WERI-Rb-1 (cell line): ENCODE data around the gene PHACTR4.
"Not testable (repeated sequence)": the region's sequence is repeated elsewhere in the genome, so short reads cannot be mapped to it uniquely, and the experiment has no call there.

Experiments
- DNase-seq: peaks from one replicate; pipeline ENCODE4 v3.0.0-alpha.2; 2020
- H3K27ac ChIP-seq: fragments of 250-450 bp; sonication (Bioruptor Pico); 2 replicates; pipeline ENCODE4 v1.5.1; 2020; ENCODE audit warnings: mild to moderate bottlenecking, moderate library complexity
- H3K27me3 ChIP-seq: fragments of 250-450 bp; sonication (Bioruptor Pico); 2 replicates; pipeline ENCODE4 v1.5.1; 2021; ENCODE audit warnings: mild to moderate bottlenecking, low read depth, moderate library complexity; ENCODE audit not compliant: insufficient read depth, severe bottlenecking
- H3K36me3 ChIP-seq: fragments of 250-450 bp; sonication (Bioruptor Pico); 2 replicates; pipeline ENCODE4 v1.5.1; 2020; ENCODE audit warnings: mild to moderate bottlenecking, moderate library complexity
- H3K4me3 ChIP-seq: 2 replicates; pipeline ENCODE4 v1.5.1; 2011; ENCODE audit warnings: low read depth, mild to moderate bottlenecking, control low read depth, low read length
- H3K9me3 ChIP-seq: fragments of 250-450 bp; sonication (Bioruptor Pico); 2 replicates; pipeline ENCODE4 v1.5.1; 2021; ENCODE audit warnings: mild to moderate bottlenecking, moderate library complexity; ENCODE audit not compliant: severe bottlenecking
- CTCF ChIP-seq: IDR thresholded peaks from 2 replicates; pipeline ENCODE4 v1.5.1; 2011; ENCODE audit warnings: low read depth, mild to moderate bottlenecking, control low read depth, inconsistent platforms, low read length

PHACTR4 gene

GRCh38 chr1:28378906-28379305, 9.4 kb downstream of the PHACTR4 start:
- no peak for DNase-seq
- Histone ChIP-seq H3K27me3 (no peaks in the 10 kb centered on the region), H3K36me3 (peaks cover 7% of the 10 kb centered on the region), H3K27ac (no peak overlapping the region), H3K9me3 (no peaks in the 10 kb centered on the region), H3K4me3 (no peak overlapping the region)
- TF ChIP-seq CTCF: no peak

GRCh38 chr1:28380394-28380793, 10.9 kb downstream of the PHACTR4 start:
- Histone ChIP-seq H3K36me3 (peaks cover 5% of the 10 kb centered on the region; the same call in 1 of the 2 replicates), H3K27ac (no peak overlapping the region), H3K4me3 (no peak overlapping the region), H3K9me3 (no peaks in the 10 kb centered on the region), H3K27me3 (no peaks in the 10 kb centered on the region)
- no peak for DNase-seq
- no peak for TF ChIP-seq CTCF

DNA sequence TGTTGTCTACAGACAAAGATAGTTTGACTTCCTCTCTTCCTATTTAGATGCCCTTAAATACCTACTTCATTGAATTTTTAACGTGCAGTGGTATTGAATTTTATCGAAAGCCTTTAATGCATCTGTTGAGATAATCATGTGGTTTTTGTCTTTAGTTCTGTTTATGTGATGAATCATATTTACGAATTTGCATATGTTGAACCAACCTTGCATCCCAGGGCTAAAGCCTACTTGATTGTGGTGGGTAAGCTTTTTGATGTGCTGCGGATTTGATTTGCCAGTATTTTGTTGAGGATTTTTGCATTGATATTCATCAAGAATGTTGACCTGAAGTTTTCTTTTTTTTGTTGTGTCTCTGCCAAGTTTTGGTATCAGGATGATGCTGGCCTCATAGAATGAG, 14.2 kb downstream of the PHACTR4 start:
- not testable (repeated sequence) for H3K27ac ChIP-seq, H3K4me3 ChIP-seq, H3K9me3 ChIP-seq, H3K27me3 ChIP-seq, DNase-seq, H3K36me3 ChIP-seq

DNA sequence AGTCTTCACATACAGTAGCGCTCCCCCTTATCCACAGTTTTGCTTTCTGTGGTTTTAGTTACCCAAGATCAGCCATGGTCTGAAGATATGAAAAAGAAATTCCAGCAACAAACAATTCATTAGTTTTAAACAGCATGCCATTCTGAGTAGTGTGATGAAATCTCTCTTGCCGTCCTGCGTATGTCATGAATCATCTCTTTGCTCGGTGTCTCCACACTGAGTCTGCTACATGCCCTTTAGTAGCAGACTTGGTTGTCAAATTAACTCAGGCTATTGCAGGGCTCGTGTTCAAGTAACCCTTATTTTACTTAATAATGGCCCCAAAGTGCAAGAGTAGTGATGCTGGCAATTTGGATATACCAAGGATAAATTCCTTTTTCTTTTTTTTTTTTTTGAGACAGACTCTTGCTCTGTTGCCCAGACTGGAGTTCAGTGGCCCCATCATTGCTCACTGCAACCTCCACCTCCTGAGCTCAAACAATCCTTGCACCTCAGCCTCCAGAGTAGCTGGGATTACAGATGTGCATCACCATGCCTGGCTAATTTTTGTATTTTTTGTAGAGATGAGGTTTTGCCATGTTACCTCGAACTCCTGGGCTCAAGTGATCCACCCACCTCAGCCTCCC, 22.6 kb downstream of the PHACTR4 start:
- DNase-seq: no peak
- TF ChIP-seq CTCF: no peak
- Histone ChIP-seq H3K36me3 (peaks cover 3% of the 10 kb centered on the region), H3K27ac (no peak overlapping the region), H3K4me3 (no peak overlapping the region), H3K9me3 (no peaks in the 10 kb centered on the region), H3K27me3 (no peaks in the 10 kb centered on the region)

DNA sequence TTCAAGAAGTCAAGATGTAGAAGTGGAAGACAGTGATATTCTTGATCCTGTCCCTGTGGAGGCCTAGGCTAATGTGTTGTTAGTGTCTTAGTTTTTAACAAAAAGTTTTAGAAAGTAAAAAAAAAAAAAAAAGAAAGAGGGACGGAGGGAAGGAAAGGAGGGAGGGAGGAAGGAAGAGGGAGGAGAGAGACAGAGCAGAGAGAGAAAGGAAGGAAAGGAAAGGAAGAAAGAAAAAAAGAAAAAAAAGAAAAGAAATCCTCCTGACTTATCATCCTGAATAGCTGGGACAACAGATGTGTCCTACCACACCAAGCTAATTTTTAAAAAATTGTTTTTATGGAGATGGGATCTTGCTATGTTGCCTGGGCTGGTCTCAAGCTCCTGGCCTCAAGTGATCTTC, 24.6 kb downstream of the PHACTR4 start:
- DNase-seq: no peak
- Histone ChIP-seq H3K27ac (no peak overlapping the region), H3K27me3 (no peaks in the 10 kb centered on the region), H3K36me3 (peaks cover 10% of the 10 kb centered on the region), H3K9me3 (no peaks in the 10 kb centered on the region), H3K4me3 (no peak overlapping the region)
- no peak for TF ChIP-seq CTCF

DNA sequence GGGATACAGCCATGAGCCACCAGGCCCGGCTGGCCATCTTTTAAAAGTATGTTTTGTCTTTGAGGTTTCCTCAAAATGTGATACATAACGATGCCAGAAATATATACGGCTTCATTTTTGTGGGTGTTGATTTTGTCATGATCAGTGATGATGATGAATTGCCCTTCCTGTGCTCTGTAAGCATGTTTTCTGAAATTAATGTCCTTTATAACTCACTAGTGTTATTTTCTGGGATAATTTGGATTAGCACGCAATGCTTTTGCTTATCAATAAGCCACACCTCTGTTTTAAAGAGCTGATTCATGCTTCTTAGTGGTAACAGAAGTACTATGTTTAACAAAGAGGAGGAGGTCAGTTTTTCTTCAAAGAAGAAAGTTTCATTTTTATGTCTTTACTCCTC, 25.6 kb downstream of the PHACTR4 start:
- Histone ChIP-seq H3K27ac (no peak overlapping the region), H3K27me3 (no peaks in the 10 kb centered on the region), H3K36me3 (peaks cover 10% of the 10 kb centered on the region), H3K9me3 (no peaks in the 10 kb centered on the region), H3K4me3 (no peak overlapping the region)
- TF ChIP-seq CTCF: no peak
- DNase-seq: no peak
